ENCODE measurements around the gene RAB4B. TPM values are rescaled to one million over a fixed set of nuclear protein-coding genes. Genes with fewer than 3 reads are reported as not detected.
A peak's percentile ranks its signal among the peaks of the same experiment; 100 is the strongest.
"Not testable (repeated sequence)": the region's sequence is repeated elsewhere in the genome, so short reads cannot be mapped to it uniquely, and the experiment has no call there.

Gene RAB4B
- 100 to 1,000 TPM; 111 to 167 (median 145) TPM for polyA plus RNA-seq (ENCODE audit: low read depth in 6 of 6)

- H3K36me3 Mint-ChIP-seq = peaks cover 7 to 28% of the 10 kb centered on the region in 2 donors
- ATAC-seq (ENCODE audit: low read depth in 2 of 2) = peak; percentile 72
- no peaks in the 10 kb centered on the region for H3K9me3 Mint-ChIP-seq
- peak within 1 kb of the TSS; percentile 97 to 100 (median 100) for H3K27ac Mint-ChIP-seq
- DNase-seq = peak; percentile 100
- peak within 1 kb of the TSS; percentile 88 to 99 (median 98) for H3K4me3 Mint-ChIP-seq
- H3K4me1 Mint-ChIP-seq = peaks cover 58 to 73% (median 70%) of the 10 kb centered on the region in 3 donors
- H3K27me3 Mint-ChIP-seq = no peaks in the 10 kb centered on the region
Observed at GRCh38 chr19:40777937-40778705, at the start of gene RAB4B. TSS of gene RAB4B (plus strand) at chr19:40778247. CDS start at chr19:40778376, 129 bp downstream.

DNA sequence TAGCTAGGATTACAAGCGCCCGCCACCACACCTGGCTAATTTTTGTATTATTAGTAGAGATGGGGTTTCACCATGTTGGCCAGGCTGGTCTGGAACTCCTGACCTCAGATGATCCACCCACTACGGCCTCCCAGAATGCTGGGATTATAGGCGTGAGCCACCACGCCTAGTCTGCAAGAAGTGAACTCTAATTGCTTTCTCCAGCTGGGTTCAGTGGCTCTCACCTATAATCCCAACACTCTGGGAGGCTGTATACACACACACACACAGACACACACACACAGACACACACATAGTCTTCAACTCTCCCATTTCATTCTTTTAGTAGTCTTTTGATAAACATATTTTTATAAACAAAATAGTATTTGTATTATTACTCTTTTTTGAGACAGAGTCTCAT is 48.0 kb upstream of the RAB4B start:
- not testable (repeated sequence) for H3K27ac Mint-ChIP-seq

GRCh38 chr19:40732304-40732703 is 45.7 kb upstream of the RAB4B start:
- peaks cover 27 to 34% of the 10 kb centered on the region in 2 donors for H3K36me3 Mint-ChIP-seq
- not testable (repeated sequence) for H3K27me3 Mint-ChIP-seq; ATAC-seq (ENCODE audit: low read depth in 2 of 2)

More for the DNA sequence above, 48.0 kb upstream of the RAB4B start:
- not testable (repeated sequence) for H3K9me3 Mint-ChIP-seq; H3K4me1 Mint-ChIP-seq; H3K4me3 Mint-ChIP-seq; H3K27me3 Mint-ChIP-seq; DNase-seq; ATAC-seq (ENCODE audit: low read depth in 2 of 2)
- H3K36me3 Mint-ChIP-seq = peaks cover 21 to 25% of the 10 kb centered on the region in 2 donors

DNA sequence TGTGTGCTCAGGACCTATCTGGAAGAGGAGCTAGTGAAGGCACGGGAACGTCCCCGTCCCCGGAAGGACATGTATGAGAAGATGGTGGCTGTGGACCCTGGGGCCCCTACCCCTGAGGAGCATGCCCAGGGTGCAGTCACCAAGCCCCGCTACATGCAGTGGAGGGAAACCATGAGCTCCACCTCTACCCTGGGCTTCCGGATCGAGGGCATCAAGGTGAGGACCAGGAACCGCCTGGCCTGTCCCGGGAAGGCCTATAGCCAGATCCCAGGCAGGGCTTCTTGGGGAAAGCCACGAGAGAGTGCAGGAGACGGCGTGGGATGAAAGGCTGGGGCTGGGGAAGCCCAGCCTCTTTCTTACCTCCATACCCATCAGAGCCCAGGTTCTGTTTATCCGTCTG is 44.9 kb upstream of the RAB4B start:
- ATAC-seq (ENCODE audit: low read depth in 2 of 2) (no peak), DNase-seq (no peak)
- H3K36me3 Mint-ChIP-seq = peaks cover 27 to 34% of the 10 kb centered on the region in 2 donors
- H3K4me3 Mint-ChIP-seq = no peak overlapping the region
- H3K4me1 Mint-ChIP-seq = no peaks in the 10 kb centered on the region
- no peaks in the 10 kb centered on the region for H3K9me3 Mint-ChIP-seq
- H3K27ac Mint-ChIP-seq = peak overlapping the region in 1 of 6 donors; percentile 29
- no peaks in the 10 kb centered on the region for H3K27me3 Mint-ChIP-seq

More at GRCh38 chr19:40732304-40732703, 45.7 kb upstream of the RAB4B start:
- not testable (repeated sequence) for DNase-seq, H3K9me3 Mint-ChIP-seq, H3K4me1 Mint-ChIP-seq, H3K4me3 Mint-ChIP-seq
- H3K27ac Mint-ChIP-seq = peak overlapping the region in 1 of 6 donors; percentile 93

DNA sequence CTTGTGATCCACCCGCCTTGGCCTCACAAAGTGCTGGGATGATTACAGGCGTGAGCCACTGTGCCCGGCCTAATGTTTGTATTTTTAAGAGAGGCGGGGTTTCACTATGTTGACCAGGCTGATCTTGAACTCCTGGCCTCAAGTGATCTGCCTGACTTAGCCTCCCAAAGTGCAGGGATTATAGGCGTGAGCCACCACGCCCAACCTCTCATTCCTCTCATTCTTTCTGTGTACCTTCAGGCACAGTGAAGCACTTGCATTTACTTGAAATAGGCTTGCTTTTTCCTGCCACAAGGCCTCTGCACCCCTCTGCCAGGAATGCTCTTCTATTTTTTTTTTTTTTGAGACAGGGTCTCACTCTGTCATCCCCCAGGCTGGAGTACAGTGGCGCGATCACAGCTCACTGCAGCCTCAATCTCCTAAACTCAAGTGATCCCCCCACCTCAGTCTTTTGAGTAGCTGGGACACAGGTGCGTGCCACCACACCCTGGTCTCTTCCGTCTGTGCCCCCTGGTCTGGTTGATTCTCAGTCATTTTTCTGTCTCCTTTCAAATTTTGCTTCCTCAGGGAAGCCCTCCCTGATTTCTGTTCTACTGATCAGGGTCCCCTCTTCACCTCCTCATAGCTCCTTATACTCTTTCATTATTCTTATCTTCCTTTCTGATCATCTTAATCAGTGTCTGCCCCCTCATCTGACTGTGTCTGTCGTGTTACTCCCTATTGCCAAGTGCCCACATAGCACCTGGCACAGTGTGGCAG is 42.9 kb upstream of the RAB4B start:
- DNase-seq (no peak), ATAC-seq (ENCODE audit: low read depth in 2 of 2) (no peak)
- no peaks in the 10 kb centered on the region for H3K9me3 Mint-ChIP-seq
- H3K4me3 Mint-ChIP-seq = peak overlapping the region in 1 of 8 donors; percentile 22
- H3K36me3 Mint-ChIP-seq = peaks cover 27 to 44% of the 10 kb centered on the region in 2 donors
- no peaks in the 10 kb centered on the region for H3K27me3 Mint-ChIP-seq
- H3K27ac Mint-ChIP-seq = peak overlapping the region in 2 of 6 donors; percentile 1 to 65
- H3K4me1 Mint-ChIP-seq = no peaks in the 10 kb centered on the region

GRCh38 chr19:40736661-40737060 is 41.4 kb upstream of the RAB4B start:
- peaks cover 18 to 33% of the 10 kb centered on the region in 2 donors for H3K36me3 Mint-ChIP-seq

GRCh38 chr19:40737102-40737644 is 40.9 kb upstream of the RAB4B start:
- Mint-ChIP-seq H3K4me3 (no peak overlapping the region), H3K9me3 (no peaks in the 10 kb centered on the region), H3K4me1 (peaks cover 3 to 6% (median 4%) of the 10 kb centered on the region in 3 donors), H3K36me3 (peaks cover 18 to 33% of the 10 kb centered on the region in 2 donors), H3K27me3 (no peaks in the 10 kb centered on the region), H3K27ac (no peak overlapping the region)
- no peak for DNase-seq
- no peak for ATAC-seq (ENCODE audit: low read depth in 2 of 2)

More at GRCh38 chr19:40736661-40737060, 41.4 kb upstream of the RAB4B start:
- Mint-ChIP-seq H3K4me1 (peaks cover 0 to 2% (median 0%) of the 10 kb centered on the region in 3 donors), H3K27ac (no peak overlapping the region), H3K9me3 (no peaks in the 10 kb centered on the region), H3K4me3 (no peak overlapping the region), H3K27me3 (no peaks in the 10 kb centered on the region)
- DNase-seq (no peak), ATAC-seq (ENCODE audit: low read depth in 2 of 2) (no peak)

DNA sequence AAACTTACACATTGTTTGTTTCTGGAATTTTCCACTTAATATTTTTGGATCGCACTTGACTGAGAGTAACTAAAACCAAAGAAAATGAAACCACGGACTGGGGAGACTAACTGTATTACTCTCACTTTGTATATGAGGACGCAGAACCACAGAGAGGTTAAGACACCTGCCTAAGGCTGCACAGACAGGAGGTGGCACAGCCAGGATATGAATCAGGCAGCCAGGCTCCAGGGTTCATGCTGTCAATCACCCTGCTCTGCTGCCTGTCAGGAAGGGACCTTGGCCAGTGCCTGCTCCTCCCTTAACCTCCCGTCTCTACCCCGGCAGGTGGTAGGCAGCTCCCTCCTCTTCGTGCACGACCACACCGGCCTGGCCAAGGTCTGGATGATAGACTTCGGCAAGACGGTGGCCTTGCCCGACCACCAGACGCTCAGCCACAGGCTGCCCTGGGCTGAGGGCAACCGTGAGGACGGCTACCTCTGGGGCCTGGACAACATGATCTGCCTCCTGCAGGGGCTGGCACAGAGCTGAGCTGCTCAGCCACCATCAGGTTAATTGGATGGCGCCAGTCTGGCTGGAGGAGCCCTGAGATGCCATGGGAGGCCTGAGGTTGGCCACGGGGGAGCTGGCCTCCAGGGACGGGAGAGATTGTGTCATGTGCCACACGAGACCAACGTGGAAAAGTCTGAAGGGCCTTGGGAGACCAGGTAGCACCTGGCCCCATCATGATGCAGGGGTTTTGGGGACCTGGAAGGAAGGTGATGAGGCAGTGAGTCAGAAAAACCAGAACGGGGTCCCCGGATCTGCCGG is 38.8 kb upstream of the RAB4B start:
- Mint-ChIP-seq H3K27me3 (no peaks in the 10 kb centered on the region), H3K4me3 (no peak overlapping the region), H3K9me3 (no peaks in the 10 kb centered on the region), H3K4me1 (peaks cover 3 to 6% (median 4%) of the 10 kb centered on the region in 3 donors), H3K36me3 (peaks cover 10 to 19% of the 10 kb centered on the region in 2 donors), H3K27ac (no peak overlapping the region)
- ATAC-seq (ENCODE audit: low read depth in 2 of 2) (no peak), DNase-seq (no peak)

- no peak for DNase-seq
- H3K27ac Mint-ChIP-seq = no peak overlapping the region
- no peaks in the 10 kb centered on the region for H3K27me3 Mint-ChIP-seq
- peaks cover 3 to 6% (median 4%) of the 10 kb centered on the region in 3 donors for H3K4me1 Mint-ChIP-seq
- no peaks in the 10 kb centered on the region for H3K9me3 Mint-ChIP-seq
- no peak overlapping the region for H3K4me3 Mint-ChIP-seq
- ATAC-seq (ENCODE audit: low read depth in 2 of 2) = no peak
- peaks cover 6 to 19% of the 10 kb centered on the region in 2 donors for H3K36me3 Mint-ChIP-seq
Observed at GRCh38 chr19:40739871-40740703, 38.0 kb upstream of the RAB4B start.

DNA sequence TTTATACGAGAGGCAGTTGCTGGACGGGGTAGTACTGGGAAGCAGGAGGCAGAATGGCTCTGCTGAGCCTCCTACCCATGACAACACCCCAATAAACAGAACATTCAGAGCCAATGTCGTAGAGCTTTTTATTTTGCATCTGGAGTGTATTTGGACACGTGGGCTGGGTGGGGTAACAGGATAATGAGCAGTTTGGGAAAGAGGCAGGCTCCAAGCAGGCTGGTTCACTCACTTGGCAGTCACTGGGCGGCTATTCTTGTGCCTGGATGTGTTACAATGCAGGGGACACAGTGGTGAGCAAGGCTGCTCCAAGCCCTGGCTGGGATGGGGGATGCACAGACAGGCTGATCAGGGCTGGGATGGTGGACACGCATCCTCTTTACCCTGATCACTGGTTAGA is 37.3 kb upstream of the RAB4B start:
- Mint-ChIP-seq H3K27me3 (no peaks in the 10 kb centered on the region), H3K36me3 (peaks cover under 1 to 12% of the 10 kb centered on the region in 2 donors), H3K9me3 (no peaks in the 10 kb centered on the region), H3K4me3 (no peak overlapping the region), H3K4me1 (peaks cover 3 to 6% (median 4%) of the 10 kb centered on the region in 3 donors), H3K27ac (no peak overlapping the region)
- DNase-seq (no peak), ATAC-seq (ENCODE audit: low read depth in 2 of 2) (no peak)

GRCh38 chr19:40741527-40742390 is 36.3 kb upstream of the RAB4B start:
- H3K27me3 Mint-ChIP-seq = no peaks in the 10 kb centered on the region
- H3K9me3 Mint-ChIP-seq = no peaks in the 10 kb centered on the region
- ATAC-seq (ENCODE audit: low read depth in 2 of 2) = no peak
- H3K4me1 Mint-ChIP-seq = peaks cover 3 to 6% (median 4%) of the 10 kb centered on the region in 3 donors
- H3K36me3 Mint-ChIP-seq = peaks cover 0 to 10% of the 10 kb centered on the region in 2 donors
- H3K4me3 Mint-ChIP-seq = peak overlapping the region in 2 of 8 donors; percentile 53 to 68
- DNase-seq = no peak
- peak overlapping the region in 2 of 6 donors; percentile 54 to 63 for H3K27ac Mint-ChIP-seq
